Caki2 (cell line): ENCODE data around the gene PHLDB2. TPM values are rescaled to one million over a fixed set of nuclear protein-coding genes. Genes with fewer than 3 reads are reported as not detected.
"Not testable (repeated sequence)": the region's sequence is repeated elsewhere in the genome, so short reads cannot be mapped to it uniquely, and the experiment has no call there.

Experiments
- DNase-seq: peaks from one replicate; pipeline ENCODE4 v3.0.0-alpha.2; 2015; ENCODE audit warnings: low read depth
- in situ Hi-C: cut with HindIII; loops from 2 replicates; pipeline ENCODE4 v1.10.0; 2016; ENCODE audit warnings: low sequenced_read_pairs, low pct_unique_long_range_greater_than_20kb, mixed read lengths
- total RNA-seq: library from RNA; depleted of rRNA; stranded (reverse); fragments of >200 nt; shearing (Covaris generic); gene quantifications from 2 replicates; pipeline ENCODE4 v1.2.3, GENCODE V29; 2014; ENCODE audit warnings: low replicate concordance; rRNA removed

Gene PHLDB2
- total RNA-seq = 10.3 and 13.1 TPM in 2 replicates

DNA sequence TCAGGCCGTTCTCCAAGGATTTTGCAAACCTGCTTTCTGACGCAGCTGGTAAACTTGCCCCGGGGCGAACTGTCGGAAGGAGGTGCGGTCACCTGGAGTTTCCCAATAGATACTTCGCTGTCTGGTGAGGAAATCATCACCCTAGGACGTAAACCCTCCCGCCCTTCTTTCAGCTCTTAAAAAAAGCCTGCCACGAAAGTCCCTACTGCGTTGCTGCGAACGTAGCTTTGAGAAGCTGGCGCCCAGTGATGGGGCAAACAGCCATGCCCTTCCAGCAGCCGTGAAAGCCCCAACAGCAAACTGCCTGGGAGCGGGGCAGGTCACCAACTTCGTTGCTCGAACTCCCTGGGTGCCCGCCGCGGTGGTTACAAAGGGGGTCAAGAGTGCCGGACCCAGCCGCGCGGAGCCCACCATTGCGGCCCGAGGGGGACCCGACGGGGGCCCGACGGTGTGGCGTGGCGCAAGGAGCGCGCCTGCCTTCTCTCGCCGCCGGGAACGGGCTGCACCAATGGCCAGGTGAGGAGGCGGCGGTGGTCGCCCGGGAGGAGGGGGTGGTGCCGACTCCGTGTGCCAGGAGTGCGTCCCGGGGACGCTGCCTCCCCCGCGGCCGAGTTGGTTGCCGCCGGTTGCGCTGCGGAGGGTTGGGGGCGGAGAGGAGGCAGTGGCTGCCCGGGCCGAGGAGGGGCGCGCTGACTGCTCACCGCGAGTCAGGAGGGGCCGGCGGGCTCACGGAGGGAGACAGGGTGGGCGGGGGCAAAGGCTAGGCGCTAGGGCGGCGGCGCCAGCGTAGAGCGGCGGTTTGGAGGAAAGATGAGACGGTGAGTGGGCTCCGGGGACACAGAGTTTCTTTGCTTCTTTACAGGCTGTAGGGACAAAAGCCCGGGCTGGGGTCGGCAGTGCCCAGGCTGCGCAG, at the start of gene PHLDB2:
Gene PHLDB2 (plus strand): TSS at position 205 of the 913 bp plus-strand sequence. CDS start 24,813 bp downstream, outside the sequence.
- in situ Hi-C loops = no loop called here
- DNase-seq = peak; percentile 58

DNA sequence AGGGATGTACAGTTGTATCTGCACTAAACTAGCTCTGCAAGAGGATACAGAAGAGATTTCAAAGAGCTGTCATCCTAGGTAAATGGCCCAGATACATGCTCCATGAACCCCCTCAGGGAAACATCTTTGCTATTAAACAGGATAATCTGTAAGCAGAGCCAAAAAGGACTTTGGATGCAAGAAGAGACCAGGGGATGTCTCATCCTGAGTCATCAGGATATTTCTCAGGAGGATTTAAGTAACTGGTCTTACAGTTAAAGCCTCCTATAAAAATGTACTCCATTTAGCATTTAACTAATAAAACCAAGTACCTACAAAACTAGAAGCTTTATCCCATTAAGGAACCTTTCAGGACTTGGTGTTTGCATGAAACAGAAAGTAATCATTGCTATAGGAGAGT, 48.2 kb upstream of the PHLDB2 start:
- in situ Hi-C loops = no loop called here

DNA sequence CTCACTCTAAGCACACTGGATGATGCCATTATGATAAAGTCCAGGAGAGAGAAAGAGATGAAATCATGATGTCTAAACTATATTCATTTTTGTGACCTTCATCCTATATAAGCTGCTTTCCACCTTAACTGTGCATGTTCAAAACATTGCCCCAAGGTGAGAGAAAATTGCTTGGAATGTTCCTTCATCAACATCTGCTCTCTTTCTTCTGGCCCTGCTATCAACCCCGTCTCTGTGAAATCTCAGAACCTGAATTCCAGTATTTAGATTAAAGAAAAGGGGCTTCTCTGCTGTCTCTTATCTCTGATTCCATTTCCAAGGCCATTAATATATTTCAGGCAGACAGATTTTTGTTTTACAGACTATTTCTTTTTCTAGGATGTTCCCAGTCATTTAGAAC, 47.3 kb upstream of the PHLDB2 start:
- no peak for DNase-seq
- in situ Hi-C loops = no loop called here

More for the DNA sequence above, 48.2 kb upstream of the PHLDB2 start:
- DNase-seq = no peak

DNA sequence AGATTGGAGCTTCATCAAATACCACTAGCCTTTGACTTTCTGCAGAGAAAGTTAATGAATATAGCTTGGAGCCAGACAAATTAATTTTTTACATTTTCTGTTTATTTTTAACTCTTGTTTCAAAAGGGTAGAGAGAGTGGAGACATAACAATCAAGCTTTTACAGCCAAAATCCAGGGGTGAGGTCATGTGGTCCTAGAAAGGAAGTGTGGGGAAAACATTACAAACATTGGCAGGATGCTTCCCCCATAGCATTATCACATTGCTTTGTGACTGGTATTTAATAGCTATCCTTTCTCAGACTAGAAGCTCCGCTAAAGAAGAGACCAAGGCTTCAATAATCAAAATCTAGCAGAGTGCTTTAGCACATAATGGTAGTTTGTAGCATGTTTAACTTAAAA, 46.4 kb upstream of the PHLDB2 start:
- no peak for DNase-seq
- in situ Hi-C loops = no loop called here

DNA sequence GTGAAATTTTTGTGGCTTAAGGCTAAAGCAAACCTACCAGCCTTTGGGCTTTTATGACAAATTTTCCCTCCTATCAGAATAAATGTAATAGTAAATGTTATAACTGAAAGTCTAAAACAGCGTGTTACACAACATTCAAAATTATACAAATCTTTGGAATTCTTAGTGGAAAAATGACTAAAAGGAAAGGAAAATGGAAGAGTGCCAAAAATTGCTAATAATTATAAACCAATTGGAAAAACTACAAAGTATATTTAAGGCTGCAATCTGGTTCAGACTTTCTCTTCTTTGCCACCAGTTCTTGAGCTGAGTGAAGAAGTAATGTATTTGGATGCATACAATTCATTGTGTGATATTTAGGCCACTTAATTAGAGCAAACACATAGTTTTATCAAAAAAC, 45.6 kb upstream of the PHLDB2 start:
- in situ Hi-C loops = no loop called here
- no peak for DNase-seq

DNA sequence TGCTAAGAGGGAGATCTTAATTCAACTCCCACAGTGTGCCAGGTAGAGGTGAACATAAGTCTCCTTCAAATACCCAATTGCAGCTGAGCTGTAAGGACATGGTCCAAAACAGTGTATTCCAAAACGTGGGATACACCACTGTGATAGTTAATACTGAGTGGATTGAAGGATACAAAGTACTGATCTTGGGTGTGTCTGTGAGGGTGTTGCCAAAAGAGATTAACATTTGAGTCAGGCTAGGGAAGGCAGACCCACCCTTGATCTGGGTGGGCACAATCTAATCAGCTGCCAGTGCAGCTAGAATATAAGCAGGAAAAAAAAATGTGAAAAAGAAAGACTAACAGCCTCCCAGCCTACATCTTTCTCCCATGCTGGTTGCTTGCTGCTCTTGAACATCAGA, 45.1 kb upstream of the PHLDB2 start:
- no peak for DNase-seq
- in situ Hi-C loops = no loop called here

DNA sequence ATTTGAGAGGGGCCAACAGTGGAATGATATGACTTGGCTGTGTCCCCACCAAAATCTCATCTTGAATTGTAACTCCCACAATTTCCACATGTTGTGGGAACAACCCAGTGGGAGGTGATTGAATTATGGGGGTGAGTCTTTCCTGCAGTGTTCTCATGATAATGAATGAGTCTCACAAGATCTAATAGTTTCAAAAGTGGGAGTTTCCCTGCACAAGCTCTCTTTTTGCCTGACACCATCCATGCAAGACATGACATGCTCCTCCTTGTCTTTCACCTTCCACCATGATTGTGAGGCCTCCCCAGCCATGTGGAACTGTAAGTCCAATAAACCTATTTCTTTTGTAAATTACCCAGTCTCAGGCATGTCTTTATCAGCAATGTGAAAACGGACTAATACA, 42.3 kb upstream of the PHLDB2 start:
- DNase-seq, in situ Hi-C loops: not testable (repeated sequence)

DNA sequence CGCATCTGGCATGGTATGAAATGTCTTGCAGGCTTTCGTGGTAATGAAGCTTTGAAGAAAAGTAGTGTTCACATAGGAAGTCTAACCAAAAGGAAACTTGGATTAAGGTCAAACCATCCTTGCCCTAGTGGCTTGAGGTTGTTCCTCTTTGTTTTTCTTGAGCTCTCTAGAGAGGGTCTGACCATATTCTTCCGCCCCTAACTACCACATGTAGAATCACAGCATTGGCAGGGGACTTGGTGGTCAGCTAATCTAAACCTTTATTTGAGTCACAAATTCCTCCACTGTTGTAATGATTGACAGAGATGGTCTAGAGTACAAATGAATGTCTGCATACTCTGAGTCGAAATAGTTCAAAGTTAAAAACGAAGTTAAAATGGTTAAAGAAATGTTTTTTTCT, 39.1 kb upstream of the PHLDB2 start:
- no peak for DNase-seq
- in situ Hi-C loops = no loop called here

DNA sequence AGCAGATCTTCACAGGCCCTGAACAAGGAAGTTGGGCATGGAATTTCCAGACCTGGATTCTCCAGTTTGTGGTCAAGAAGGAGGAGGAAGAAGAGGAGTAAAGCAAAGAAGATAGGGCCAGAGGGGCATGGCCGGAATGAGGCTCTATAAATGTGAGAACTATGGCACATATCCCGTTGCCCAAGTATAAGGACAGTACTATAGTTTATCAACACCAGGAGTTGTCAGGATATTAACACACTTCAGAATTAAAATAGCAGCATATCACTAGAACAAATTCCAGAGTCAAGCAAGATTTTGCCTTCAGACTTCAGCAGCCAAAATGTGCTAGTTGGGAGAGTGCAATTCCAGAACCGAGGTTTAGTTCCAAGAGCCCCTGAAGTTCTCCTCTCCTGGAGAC, 38.4 kb upstream of the PHLDB2 start:
- no peak for DNase-seq
- in situ Hi-C loops = no loop called here

DNA sequence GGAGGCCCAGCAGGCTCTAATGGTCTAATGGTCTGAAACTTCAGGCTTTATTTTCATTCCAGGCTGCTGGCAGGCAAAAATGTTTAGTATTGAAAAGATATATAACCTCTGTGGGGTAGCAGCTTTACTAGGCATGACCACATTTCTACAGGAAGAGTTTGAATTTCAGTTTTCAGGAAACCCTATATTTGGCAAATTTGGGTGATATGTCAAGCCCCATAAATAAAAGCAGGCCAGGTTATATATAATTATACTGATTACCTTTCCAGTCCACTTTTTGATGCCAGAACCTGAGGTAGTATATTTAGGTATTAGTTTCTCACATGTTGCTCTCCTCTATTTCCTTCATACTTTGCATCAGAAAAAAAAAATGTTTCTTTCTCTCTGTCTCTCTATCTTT, 37.2 kb upstream of the PHLDB2 start:
- DNase-seq = no peak
- in situ Hi-C loops = no loop called here

DNA sequence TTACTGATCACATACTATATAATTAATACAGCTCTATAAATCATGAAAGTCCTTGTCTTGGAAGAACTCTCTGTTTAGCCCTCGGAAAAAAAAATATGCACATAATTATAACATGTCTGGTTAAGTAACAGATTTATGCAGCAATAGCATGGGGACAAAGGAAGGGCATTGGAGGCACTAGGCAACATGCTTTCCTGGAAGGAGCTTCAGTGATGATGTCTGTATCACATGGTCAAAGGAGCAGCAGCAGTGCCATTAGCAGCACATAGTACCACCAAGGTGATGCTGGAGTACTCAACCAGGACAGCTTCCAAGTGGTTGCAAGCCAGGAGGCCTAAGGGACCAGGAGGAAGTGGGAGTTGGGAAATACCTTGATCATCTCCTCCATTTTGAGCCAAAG, 36.3 kb upstream of the PHLDB2 start:
- in situ Hi-C loops = no loop called here
- no peak for DNase-seq

DNA sequence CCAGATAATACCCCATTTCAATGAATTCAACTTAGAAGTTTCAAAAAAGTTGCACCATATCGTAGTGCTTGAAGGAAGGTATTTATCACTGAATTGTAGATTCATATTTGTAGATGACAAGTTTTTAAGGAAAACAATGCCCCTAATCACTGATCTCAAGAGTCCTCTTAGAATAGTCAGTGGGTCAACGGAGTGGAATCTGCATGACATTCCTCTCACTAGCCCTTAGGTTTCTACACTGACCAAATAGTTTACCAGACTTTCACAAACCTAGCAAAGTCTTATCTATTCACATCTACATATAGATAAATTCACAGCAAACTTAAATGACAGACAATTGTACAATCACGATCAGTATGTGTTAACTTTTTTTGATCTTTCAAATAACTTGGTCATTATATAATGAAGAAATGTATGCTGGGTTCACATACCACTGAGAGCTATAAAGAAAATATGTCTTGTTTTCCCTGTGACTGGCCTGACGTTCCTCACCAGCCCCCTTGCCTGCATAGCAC, 35.7 kb upstream of the PHLDB2 start:
- in situ Hi-C loops = no loop called here
- no peak for DNase-seq

DNA sequence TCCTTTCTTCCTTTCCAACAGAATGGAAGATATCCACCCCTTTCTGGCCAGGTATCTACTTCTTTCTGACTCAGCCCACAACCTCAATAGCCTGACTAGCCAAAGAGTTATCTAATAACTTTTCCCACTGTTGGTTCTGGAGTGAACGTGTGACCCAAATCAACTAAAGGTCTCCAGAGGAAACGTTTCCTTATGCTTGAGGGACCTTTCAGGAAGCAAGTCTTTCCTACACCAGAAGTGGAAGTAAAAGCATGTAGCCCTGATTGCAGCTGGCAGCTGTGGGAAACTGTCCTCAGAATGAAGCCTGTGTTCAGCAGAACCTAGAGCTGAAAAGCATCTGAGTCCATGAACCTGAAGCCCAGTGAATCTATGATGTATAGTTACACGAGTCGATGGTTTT, 34.7 kb upstream of the PHLDB2 start:
- DNase-seq = no peak
- in situ Hi-C loops = no loop called here

DNA sequence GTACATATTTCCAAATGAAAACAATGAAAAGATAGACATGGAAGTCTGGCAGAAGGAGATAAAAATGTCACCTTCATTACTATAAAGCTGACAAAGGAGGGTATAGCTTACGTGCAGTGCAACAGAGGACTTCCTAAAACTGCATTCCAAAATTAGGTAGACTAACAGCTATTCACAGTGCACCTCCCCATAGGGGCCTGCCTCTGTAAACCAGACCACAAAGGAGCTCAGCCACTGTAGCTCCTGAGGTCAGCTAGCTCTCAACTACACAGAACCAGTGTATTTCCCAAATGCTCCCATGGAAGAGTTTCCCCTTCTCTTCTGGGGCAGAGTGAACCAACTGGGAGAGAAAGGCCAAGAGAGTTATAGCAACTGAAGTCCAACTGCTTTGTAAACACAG, 31.2 kb upstream of the PHLDB2 start:
- in situ Hi-C loops = no loop called here
- DNase-seq = no peak

DNA sequence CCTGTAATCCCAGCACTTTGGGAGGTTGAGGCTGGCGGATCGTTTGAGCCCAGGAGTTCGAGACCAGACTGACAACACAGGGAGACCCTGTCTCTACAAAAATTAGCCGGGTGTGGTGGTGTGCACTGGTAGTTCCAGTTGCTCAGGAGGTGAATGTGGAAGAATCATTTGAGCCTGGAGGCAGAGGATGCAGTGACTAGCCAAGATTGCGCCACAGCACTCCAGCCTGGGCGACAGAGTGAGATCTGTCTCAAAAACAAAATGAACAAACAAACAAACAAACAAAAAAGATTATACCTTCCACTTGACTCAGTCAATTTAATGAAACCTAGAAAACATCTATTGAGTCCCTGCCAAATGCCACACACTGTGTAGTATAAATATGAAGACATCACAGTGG, 30.5 kb upstream of the PHLDB2 start:
- DNase-seq = no peak
- in situ Hi-C loops = no loop called here

DNA sequence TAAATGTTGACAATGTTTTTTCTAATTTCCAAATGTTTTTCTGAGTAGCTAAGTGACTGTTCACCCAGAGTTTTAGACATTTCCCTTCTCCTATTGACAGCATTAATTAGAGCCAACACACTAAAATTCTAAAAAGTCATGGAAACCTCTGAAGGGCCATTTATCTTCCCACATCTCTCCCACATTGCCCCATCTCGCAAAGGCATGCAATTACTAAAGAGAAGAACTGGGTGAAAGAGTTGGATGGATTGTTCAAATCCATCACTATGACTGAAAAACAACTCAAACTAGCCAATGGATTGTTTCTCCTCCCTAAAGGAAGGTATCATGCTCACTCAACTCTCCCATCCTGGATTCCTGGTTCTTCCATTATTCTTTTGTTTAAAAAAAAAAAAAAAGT, 30.0 kb upstream of the PHLDB2 start:
- no peak for DNase-seq
- in situ Hi-C loops = no loop called here

DNA sequence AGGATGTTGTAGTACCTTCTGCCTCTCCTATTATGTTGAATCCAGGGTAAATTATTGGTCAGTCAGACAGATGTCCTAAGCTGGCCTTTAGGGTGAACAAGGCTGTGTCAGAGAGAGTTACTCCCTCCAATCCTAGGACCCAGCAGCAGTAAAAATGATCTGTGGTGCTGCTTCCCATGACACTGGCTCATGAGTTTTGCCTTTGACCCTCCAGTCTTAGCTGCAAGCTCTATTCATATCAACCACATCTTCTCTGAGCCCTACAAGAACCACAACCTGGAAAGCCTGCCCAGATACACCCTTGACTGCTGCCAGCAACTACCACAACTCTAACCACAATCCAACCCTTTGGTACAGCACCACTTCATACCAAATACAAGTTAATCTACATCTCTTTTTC, 27.2 kb upstream of the PHLDB2 start:
- in situ Hi-C loops = no loop called here
- no peak for DNase-seq

DNA sequence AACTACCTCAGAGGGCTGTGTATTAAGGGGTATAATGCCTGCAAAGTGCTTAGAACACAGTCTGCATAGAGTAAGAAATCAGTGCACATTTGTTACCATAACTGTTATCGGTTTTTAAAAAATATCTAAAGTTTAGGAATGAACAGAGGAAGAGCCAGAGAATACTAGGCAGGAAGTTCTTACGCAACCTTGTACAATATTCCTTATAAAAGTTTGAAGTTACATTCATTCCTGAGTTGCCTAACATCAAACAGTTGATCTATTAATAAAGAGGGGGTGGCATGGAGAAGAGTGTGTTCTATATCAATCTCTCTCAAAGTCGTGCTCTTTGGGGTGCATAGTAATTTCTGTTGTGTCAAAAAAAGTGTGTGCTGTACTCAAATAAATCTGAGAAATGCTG, 22.0 kb upstream of the PHLDB2 start:
- no peak for DNase-seq
- in situ Hi-C loops = no loop called here

DNA sequence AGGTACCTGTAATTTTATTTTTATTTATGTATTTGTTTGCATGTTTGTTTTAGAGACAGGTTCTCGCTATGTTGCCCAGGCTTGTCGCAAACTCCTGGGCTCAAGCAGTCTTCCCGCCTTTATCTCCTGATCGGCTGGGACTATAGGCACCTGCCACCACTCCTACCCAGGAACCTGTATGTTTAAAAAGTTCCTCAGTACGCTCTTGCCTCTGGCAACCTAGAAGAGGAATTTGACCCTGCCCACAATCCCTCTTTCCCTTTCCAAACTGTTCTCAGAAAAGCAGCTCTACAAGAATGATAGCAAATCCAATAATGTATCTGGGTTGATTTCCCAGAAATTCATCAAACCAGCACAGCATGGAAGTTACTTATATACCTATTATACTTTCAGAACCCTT, 20.9 kb upstream of the PHLDB2 start:
- in situ Hi-C loops = no loop called here
- no peak for DNase-seq

DNA sequence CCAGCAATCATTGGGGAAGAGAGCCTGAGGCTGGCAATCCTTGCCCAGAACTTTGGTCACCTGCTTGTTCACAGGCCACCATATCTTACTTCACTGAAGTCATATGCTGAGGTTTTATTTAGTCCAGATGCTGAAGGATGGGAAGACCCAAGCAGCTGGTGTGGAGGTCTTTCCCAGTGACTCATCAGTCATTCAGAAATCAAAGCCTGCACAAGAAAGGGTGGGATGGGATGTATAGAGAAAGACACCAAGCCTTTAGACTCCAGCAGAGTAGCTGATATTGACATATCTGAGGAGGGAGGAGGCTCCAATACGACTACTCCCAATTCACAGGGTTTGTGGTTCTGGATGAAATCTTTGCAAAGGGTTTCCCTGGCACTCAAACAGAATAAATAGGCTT, 13.0 kb upstream of the PHLDB2 start:
- in situ Hi-C loops = no loop called here
- DNase-seq = no peak
